ENCODE measurements around the gene B4GALT6. TPM values are rescaled to one million over a fixed set of nuclear protein-coding genes. Genes with fewer than 3 reads are reported as not detected.

The B4GALT6 gene
- total and polyA plus RNA-seq, 2 donors (not counting 1 experiment from before 2014, with no cell fraction given): 1.7 TPM; not detected in 1

DNA sequence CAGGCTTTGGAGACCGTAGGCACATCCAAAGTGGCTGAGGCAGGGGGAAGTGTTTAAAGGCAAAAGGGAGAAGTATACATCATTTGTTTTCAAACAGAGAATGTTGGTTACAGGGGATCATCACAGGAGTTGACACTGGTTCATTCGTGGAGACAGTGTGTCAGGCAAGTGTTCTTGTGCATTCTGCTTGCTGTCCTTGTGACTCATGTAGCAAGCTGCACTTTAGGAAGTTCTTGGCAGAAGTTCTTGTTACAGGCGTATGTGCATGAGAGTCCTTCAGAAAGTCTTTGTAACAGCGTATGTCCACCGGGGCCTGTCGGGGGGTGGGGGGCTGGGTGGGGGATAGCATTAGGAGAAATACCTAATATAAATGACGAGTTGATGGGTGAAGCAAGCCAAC lies 36.5 kb upstream of the B4GALT6 start:
- peaks cover 3% of the 10 kb centered on the region for H3K9me3 Mint-ChIP-seq (ENCODE audit: insufficient read depth)
- Histone ChIP-seq H3K27ac (ENCODE audit: low read length in 2 of 2) (no peak overlapping the region), H3K9ac (ENCODE audit: low read length) (no peak overlapping the region), H3K4me1 (ENCODE audit: control insufficient read depth in 2 of 2, insufficient read depth in 2 of 2, low read length in 2 of 2) (peaks cover 0 to 5% of the 10 kb centered on the region in 2 donors), H3K4me3 (ENCODE audit: control extremely low read depth in 1 of 5, extremely low read depth in 1 of 5, insufficient read depth in 1 of 5, low read depth in 2 of 5, low read length in 4 of 5) (no peak overlapping the region), H2AFZ (ENCODE audit: insufficient read depth, low read depth, low read length, poor library complexity, severe bottlenecking) (no peak overlapping the region), H3K27me3 (replicated peaks in 1 of 4; ENCODE audit: control extremely low read depth in 1 of 4, control insufficient read depth in 3 of 4, insufficient read depth in 4 of 4, low read length in 3 of 4) (peaks cover 0 to 11% (median 9%) of the 10 kb centered on the region in 4 experiments), H3K4me2 (replicated peaks; ENCODE audit: low read depth, low read length, poor library complexity, severe bottlenecking) (no peak overlapping the region), H4K20me1 (ENCODE audit: control insufficient read depth, insufficient read depth, low read length, poor library complexity, severe bottlenecking) (no peaks in the 10 kb centered on the region), H3K79me2 (ENCODE audit: control insufficient read depth, insufficient read depth, low read length) (no peaks in the 10 kb centered on the region), H3K9me3 (ENCODE audit: control extremely low read depth in 1 of 3, control insufficient read depth in 2 of 3, insufficient read depth in 1 of 3, low read length in 2 of 3) (peaks cover 0 to 5% (median 0%) of the 10 kb centered on the region in 3 donors), H3K36me3 (replicated peaks in 1 of 2; ENCODE audit: control extremely low read depth in 1 of 2, control insufficient read depth in 1 of 2, extremely low read depth in 1 of 2, insufficient read depth in 2 of 2, low read length in 1 of 2) (no peaks in the 10 kb centered on the region)
- no peak for ATAC-seq (ENCODE audit: low read depth)
- no peak for DNase-seq
- ChIA-PET CTCF (interaction anchor here (1.0 to 3.6 kb wide), 2 partner anchors 165 to 257 kb away, joined by 3 to 12 read pairs; no protein-coding TSS in a partner anchor), POLR2A (no interaction called here)
- intact Hi-C loops (cut with micrococcal nuclease): no loop called here
- H3K27me3 Mint-ChIP-seq: peaks cover 22% of the 10 kb centered on the region
- TF ChIP-seq, protein P1, sequence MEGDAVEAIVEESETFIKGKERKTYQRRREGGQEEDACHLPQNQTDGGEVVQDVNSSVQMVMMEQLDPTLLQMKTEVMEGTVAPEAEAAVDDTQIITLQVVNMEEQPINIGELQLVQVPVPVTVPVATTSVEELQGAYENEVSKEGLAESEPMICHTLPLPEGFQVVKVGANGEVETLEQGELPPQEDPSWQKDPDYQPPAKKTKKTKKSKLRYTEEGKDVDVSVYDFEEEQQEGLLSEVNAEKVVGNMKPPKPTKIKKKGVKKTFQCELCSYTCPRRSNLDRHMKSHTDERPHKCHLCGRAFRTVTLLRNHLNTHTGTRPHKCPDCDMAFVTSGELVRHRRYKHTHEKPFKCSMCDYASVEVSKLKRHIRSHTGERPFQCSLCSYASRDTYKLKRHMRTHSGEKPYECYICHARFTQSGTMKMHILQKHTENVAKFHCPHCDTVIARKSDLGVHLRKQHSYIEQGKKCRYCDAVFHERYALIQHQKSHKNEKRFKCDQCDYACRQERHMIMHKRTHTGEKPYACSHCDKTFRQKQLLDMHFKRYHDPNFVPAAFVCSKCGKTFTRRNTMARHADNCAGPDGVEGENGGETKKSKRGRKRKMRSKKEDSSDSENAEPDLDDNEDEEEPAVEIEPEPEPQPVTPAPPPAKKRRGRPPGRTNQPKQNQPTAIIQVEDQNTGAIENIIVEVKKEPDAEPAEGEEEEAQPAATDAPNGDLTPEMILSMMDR (IDR thresholded peaks at IDR 0.05): no peak
- TF ChIP-seq EZH2 (IDR thresholded peaks at IDR 0.05; ENCODE audit: borderline replicate concordance, insufficient read depth, low read depth, low read length, poor library complexity, severe bottlenecking): no peak
- 92% methylated on average over 3 of the region's 7 CpGs for WGBS (ENCODE audit: insufficient coverage)
- H3K4me1 Mint-ChIP-seq: peaks cover 2% of the 10 kb centered on the region
- H3K4me3 Mint-ChIP-seq: no peak overlapping the region
- no peak overlapping the region for H3K27ac Mint-ChIP-seq

DNA sequence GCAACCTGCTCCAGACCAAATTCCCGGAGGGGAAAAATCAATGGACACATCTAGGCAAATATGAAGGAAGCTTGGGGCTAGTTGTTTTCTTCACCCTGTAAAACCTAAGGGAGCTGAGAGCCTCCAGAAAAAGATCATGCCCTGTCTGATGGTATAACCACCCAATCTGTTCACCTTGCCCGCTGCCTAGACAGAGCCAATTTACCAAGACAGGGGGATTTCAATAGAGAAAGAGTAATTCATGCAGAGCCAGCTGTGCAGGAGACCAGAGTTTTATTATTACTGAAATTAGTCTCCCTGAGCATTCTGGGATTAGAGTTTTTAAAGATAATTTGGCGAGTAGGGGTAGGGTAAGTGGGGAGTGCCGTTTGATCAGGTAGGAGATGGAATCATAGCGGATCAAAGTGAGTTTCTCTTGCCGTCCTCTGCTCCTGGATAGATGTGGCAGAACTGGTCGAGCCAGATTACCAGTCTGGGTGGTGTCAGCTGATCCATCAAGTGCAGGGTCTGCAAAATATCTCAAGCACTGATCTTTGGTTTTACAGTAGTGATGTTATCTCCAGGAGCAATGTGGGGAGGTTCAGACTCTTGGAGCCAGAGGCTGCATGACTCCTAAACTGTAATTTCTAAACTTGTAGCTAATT lies 35.1 kb upstream of the B4GALT6 start:
- Histone ChIP-seq H3K4me3 (ENCODE audit: control extremely low read depth in 1 of 5, extremely low read depth in 1 of 5, insufficient read depth in 1 of 5, low read depth in 2 of 5, low read length in 4 of 5) (no peak overlapping the region), H3K79me2 (ENCODE audit: control insufficient read depth, insufficient read depth, low read length) (no peaks in the 10 kb centered on the region), H3K27ac (ENCODE audit: low read length in 2 of 2) (no peak overlapping the region), H3K27me3 (replicated peaks in 1 of 4; ENCODE audit: control extremely low read depth in 1 of 4, control insufficient read depth in 3 of 4, insufficient read depth in 4 of 4, low read length in 3 of 4) (peaks cover 0 to 11% (median 6%) of the 10 kb centered on the region in 4 experiments), H3K9ac (ENCODE audit: low read length) (no peak overlapping the region), H3K36me3 (replicated peaks in 1 of 2; ENCODE audit: control extremely low read depth in 1 of 2, control insufficient read depth in 1 of 2, extremely low read depth in 1 of 2, insufficient read depth in 2 of 2, low read length in 1 of 2) (no peaks in the 10 kb centered on the region), H4K20me1 (ENCODE audit: control insufficient read depth, insufficient read depth, low read length, poor library complexity, severe bottlenecking) (no peaks in the 10 kb centered on the region), H3K4me1 (ENCODE audit: control insufficient read depth in 2 of 2, insufficient read depth in 2 of 2, low read length in 2 of 2) (peaks cover 0 to 5% of the 10 kb centered on the region in 2 donors), H3K4me2 (replicated peaks; ENCODE audit: low read depth, low read length, poor library complexity, severe bottlenecking) (no peak overlapping the region), H3K9me3 (ENCODE audit: control extremely low read depth in 1 of 3, control insufficient read depth in 2 of 3, insufficient read depth in 1 of 3, low read length in 2 of 3) (peaks cover 0 to 5% (median 0%) of the 10 kb centered on the region in 3 donors), H2AFZ (ENCODE audit: insufficient read depth, low read depth, low read length, poor library complexity, severe bottlenecking) (no peak overlapping the region)
- no peak overlapping the region for H3K4me3 Mint-ChIP-seq
- CTCF ChIA-PET: interaction anchor here (0.7 to 3.6 kb wide), 4 partner anchors 162 to 258 kb away, joined by 3 to 12 read pairs (median 3); no protein-coding TSS in a partner anchor
- peaks cover 2% of the 10 kb centered on the region for H3K4me1 Mint-ChIP-seq
- H3K27me3 Mint-ChIP-seq: peaks cover 17% of the 10 kb centered on the region
- H3K9me3 Mint-ChIP-seq (ENCODE audit: insufficient read depth): peaks cover 3% of the 10 kb centered on the region
- DNase-seq (no peak), ATAC-seq (ENCODE audit: low read depth) (no peak)
- WGBS (ENCODE audit: insufficient coverage): 86% methylated on average over 5 of the region's 7 CpGs
- no peak overlapping the region for H3K27ac Mint-ChIP-seq
- TF ChIP-seq, protein P1 (IDR thresholded peaks at IDR 0.05): no peak
- no peak for TF ChIP-seq EZH2 (IDR thresholded peaks at IDR 0.05; ENCODE audit: borderline replicate concordance, insufficient read depth, low read depth, low read length, poor library complexity, severe bottlenecking)
- intact Hi-C loops (cut with micrococcal nuclease): no loop called here
- POLR2A ChIA-PET: no interaction called here
